Adrenal gland (tissue), 12 donors: Measurements from ENCODE around the gene SKOR1. TPM values are rescaled to one million over a fixed set of nuclear protein-coding genes. Genes with fewer than 3 reads are reported as not detected.

Experiments used
- DNase-seq, 7 donors: peaks; one replicate each; pipeline ENCODE4 v3.0.0-alpha.2; 2019 to 2020
- H3K27ac ChIP-seq, 5 donors: fragments of 200-600 bp; sonication (generic) in 4 of 5; 1 replicate in 3 of 5; 2 replicates in 2 of 5; pipeline versions ENCODE4 v1.5.1 to v1.8.0; 2016 to 2020; ENCODE audit warnings: mild to moderate bottlenecking in 1 of 5
- H3K27me3 ChIP-seq: fragments of 200-600 bp; 2 replicates; pipeline ENCODE4 v1.8.0; 2021
- H3K36me3 ChIP-seq, 2 donors: fragments of 200-600 bp; replicated peaks in 1 of 2; 1 replicate in 1 of 2; 2 replicates in 1 of 2; pipeline versions ENCODE4 v1.5.1 to v1.8.0; 2018 to 2022
- H3K4me1 ChIP-seq, 2 donors: fragments of 200-600 bp; replicated peaks in 1 of 2; 1 replicate in 1 of 2; 2 replicates in 1 of 2; pipeline versions ENCODE4 v1.5.1 to v1.8.0; 2018 to 2021
- H3K4me3 ChIP-seq, 4 donors: fragments of 200-600 bp; sonication (generic) in 3 of 4; one replicate each; pipeline ENCODE4 v1.5.1; 2016 to 2018
- H3K9me3 ChIP-seq, 3 donors: fragments of 200-600 bp; sonication (generic) in 1 of 3; replicated peaks in 1 of 3; 1 replicate in 2 of 3; 2 replicates in 1 of 3; pipeline versions ENCODE4 v1.5.1 to v1.8.0; 2016 to 2021
- POLR2A ChIP-seq, 2 donors: fragments of 450-650 bp; IDR thresholded peaks; one replicate each; pipeline ENCODE4 v1.6.1; 2017; ENCODE audit warnings: antibody characterized with exemption in 2 of 2, mild to moderate bottlenecking in 2 of 2, moderate library complexity in 1 of 2
- WGBS, 4 donors: extraction: QIAGEN DNeasy Blood & Tissue Kit in 2 of 4; methylation state at CpG; one replicate each; pipeline versions ENCODE4 v1.1.5 to v1.1.7; 2013 to 2017; 5-methylcytosine and 5-hydroxymethylcytosine counted together
- intact Hi-C, 2 donors: fragments of 100-400 bp; cut with DNase I; formaldehyde crosslinking; loops; one replicate each; pipeline versions ENCODE4 v1.14.1 to v1.15.0; 2022 to 2023
- polyA plus RNA-seq, 3 donors: library from polyadenylated mRNA; stranded (reverse); fragments of 200-250 nt in 2 of 3; fragments of 350-450 nt in 1 of 3; fragmentation: Illumina TruSeq in 1 of 3; extraction: RNeasy Lipid Tissue Mini Kit (QIAGEN cat#74804) in 1 of 3; gene quantifications; one replicate each; pipeline ENCODE4 v1.2.3, GENCODE V29; 2013 to 2014
- total RNA-seq, 9 donors: library from RNA; depleted of rRNA in 4 of 9; stranded (reverse); fragments of >200 nt in 4 of 9; fragments of 120-200 nt in 1 of 9; fragmentation: NEBNext Ultra II Directional in 1 of 9; extraction: Animal tissue kit (Norgen Biotek cat#: 25700) in 1 of 9; gene quantifications; one replicate each; pipeline versions ENCODE4 v1.1.0 to v1.2.4, GENCODE V29; 2013 to 2023
- TF ChIP-seq, protein P1 (sequence below), 6 experiments: fragments of 450-650 bp in 4 of 6; fragments of 200-600 bp in 2 of 6; sonication (generic) in 1 of 6; IDR thresholded peaks; 1 replicate in 5 of 6; 2 replicates in 1 of 6; pipeline versions ENCODE4 v1.5.1 to v1.8.0; 2016 to 2021; ENCODE audit warnings: antibody characterized with exemption in 6 of 6, mild to moderate bottlenecking in 2 of 6, moderate library complexity in 1 of 6
- donor health status: healthy with polysubstance abuse.
- donor health status: Bipolar disorder and iron deficiency.
- donor health status: DM: yes; HTN: yes; CAD: no.
- donor health status: DM: no; HTN: no; CAD: no.
- donor health status: DM: no; HTN: no; CAD: no.
- donor health status: DM: yes; HTN: yes; CAD: no.

SKOR1 gene
- total and polyA plus RNA-seq, 12 donors, result 0.17 to 1.3 (median 0.53) TPM; not detected in 1

DNA sequence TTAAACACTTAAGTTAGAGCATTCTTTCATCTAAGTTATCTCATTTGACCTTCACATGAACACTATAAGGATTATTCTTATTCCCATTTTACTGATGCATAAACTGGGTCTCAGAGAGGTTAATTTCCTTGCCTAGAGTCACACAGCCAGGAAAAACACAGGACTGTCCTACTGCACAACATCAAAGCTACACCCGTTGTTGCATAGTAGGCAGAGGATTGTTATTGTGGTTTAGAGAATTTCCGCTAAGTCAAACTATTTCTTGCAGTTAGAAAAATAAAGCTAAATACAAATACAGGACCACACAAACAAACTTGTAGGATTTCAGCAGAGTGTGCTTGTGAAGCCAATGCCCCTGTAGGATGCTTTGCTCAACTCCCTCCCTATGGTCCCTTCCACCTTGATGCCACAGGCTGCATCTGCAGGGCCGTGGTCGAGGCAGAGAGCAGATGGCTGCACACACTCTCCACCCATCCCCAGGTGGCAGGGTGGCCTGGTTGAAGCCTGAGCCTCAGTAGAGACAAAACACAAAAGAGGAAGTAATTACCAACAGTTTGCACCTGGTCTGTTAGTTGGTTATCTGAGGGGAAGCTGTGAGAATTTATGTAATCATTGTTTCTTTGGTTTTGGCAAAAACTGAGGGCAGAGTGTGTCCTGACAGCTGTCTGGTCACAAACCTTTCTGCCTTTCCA lies 41.1 kb upstream of the SKOR1 start:
- no peaks in the 10 kb centered on the region for H3K4me1 ChIP-seq
- 71 to 84% (median 80%) methylated on average over 4 of the region's 4 CpGs for WGBS, 4 donors
- H3K27ac ChIP-seq, result no peak overlapping the region
- H3K9me3 ChIP-seq, result no peaks in the 10 kb centered on the region
- no peak for DNase-seq
- H3K36me3 ChIP-seq, result no peaks in the 10 kb centered on the region
- H3K4me3 ChIP-seq, result no peak overlapping the region
- H3K27me3 ChIP-seq, result no peaks in the 10 kb centered on the region
- intact Hi-C loops, result no loop called here
- no peak for TF ChIP-seq POLR2A (IDR thresholded peaks at IDR 0.05)

DNA sequence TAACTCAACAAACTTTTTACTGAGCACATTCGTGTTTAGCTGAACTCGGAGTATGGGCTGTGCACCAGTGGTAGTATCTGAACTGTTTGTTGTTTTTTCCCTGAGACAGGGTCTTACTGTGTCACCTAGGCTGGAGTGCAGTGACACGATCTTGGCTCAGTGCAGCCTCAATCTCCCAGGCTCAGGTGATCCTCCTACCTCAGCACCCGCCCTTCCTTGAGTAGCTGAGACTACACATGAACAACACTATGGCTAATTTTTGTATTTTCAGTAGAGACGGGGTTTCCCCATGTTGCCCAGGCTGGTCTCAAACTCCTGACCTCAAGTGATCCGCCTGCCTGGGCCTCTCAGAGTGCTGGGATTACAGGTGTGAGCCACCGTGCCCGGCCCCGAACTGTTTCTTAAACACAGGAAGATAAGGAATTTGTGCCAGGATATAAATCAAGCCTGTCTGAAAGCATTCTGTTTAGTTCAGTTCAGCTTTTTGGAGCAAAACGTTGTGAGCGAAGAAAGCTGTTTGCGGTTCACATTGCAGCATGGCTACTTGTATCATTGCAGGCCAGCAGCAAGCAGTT lies 40.4 kb upstream of the SKOR1 start:
- WGBS, 4 donors, result 79 to 88% (median 84%) methylated on average over 12 of the region's 12 CpGs

DNA sequence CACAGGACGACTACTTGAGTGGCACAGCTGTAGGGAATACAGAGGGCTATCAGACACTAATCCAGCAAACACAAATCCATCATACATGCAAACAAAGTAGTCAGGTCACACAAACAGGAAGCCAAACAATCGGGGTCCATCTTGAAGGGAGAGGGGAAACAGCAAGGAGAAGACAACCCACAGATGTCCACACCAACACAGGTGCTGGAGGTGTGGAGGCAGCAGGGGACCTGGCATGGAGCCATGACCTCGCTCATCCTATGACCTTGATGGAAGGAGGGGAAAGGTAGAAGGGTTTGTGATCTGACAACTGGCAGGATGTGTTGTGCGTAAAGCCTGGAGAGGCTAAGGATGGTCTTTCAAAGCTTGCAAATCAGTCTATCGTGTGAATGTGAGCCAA lies 39.9 kb upstream of the SKOR1 start:
- Histone ChIP-seq H3K27me3 (no peaks in the 10 kb centered on the region), H3K4me3 (no peak overlapping the region), H3K27ac (no peak overlapping the region), H3K4me1 (no peaks in the 10 kb centered on the region), H3K36me3 (no peaks in the 10 kb centered on the region), H3K9me3 (no peaks in the 10 kb centered on the region)
- intact Hi-C loops, result no loop called here
- WGBS, 4 donors, result 72 to 77% (median 76%) methylated on average over 5 of the region's 5 CpGs
- TF ChIP-seq, protein P1, sequence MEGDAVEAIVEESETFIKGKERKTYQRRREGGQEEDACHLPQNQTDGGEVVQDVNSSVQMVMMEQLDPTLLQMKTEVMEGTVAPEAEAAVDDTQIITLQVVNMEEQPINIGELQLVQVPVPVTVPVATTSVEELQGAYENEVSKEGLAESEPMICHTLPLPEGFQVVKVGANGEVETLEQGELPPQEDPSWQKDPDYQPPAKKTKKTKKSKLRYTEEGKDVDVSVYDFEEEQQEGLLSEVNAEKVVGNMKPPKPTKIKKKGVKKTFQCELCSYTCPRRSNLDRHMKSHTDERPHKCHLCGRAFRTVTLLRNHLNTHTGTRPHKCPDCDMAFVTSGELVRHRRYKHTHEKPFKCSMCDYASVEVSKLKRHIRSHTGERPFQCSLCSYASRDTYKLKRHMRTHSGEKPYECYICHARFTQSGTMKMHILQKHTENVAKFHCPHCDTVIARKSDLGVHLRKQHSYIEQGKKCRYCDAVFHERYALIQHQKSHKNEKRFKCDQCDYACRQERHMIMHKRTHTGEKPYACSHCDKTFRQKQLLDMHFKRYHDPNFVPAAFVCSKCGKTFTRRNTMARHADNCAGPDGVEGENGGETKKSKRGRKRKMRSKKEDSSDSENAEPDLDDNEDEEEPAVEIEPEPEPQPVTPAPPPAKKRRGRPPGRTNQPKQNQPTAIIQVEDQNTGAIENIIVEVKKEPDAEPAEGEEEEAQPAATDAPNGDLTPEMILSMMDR (IDR thresholded peaks at IDR 0.05), result no peak
- no peak for TF ChIP-seq POLR2A (IDR thresholded peaks at IDR 0.05)
- DNase-seq, result no peak

More for the DNA sequence above, 40.4 kb upstream of the SKOR1 start:
- H3K36me3 ChIP-seq, result no peaks in the 10 kb centered on the region
- H3K4me3 ChIP-seq, result no peak overlapping the region
- DNase-seq, result no peak
- no peak overlapping the region for H3K27ac ChIP-seq
- no peaks in the 10 kb centered on the region for H3K9me3 ChIP-seq
- TF ChIP-seq POLR2A (IDR thresholded peaks at IDR 0.05), result no peak
- TF ChIP-seq, protein P1 (IDR thresholded peaks at IDR 0.05), result no peak
- no peaks in the 10 kb centered on the region for H3K4me1 ChIP-seq
- H3K27me3 ChIP-seq, result no peaks in the 10 kb centered on the region
- intact Hi-C loops, result no loop called here

DNA sequence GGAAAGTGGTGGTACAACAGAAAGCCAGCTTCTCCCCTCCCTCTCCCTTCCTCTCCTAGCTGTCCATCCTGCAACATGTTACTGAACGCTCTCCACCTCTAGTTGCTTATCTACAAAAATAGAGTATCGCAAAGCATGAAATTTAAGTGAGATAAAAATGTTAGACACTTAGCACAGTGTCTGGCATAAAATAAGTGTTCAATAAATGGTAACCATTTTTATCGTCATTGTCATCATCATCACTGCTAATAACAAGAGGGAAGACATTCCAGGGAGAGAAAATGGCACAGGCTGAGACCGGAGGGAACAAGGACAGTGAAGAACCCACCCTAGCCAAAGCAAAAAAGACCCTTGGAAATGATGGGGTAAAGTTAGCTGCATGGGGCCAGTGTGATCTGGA lies 38.7 kb upstream of the SKOR1 start:
- no peak for DNase-seq
- H3K9me3 ChIP-seq, result no peaks in the 10 kb centered on the region
- peaks cover 0 to 1% of the 10 kb centered on the region in 2 donors for H3K4me1 ChIP-seq
- H3K4me3 ChIP-seq, result no peak overlapping the region
- no peaks in the 10 kb centered on the region for H3K27me3 ChIP-seq
- intact Hi-C loops, result no loop called here
- no peak overlapping the region for H3K27ac ChIP-seq
- no peak for TF ChIP-seq POLR2A (IDR thresholded peaks at IDR 0.05)
- TF ChIP-seq, protein P1 (IDR thresholded peaks at IDR 0.05), result no peak
- WGBS, 4 donors, result 95 to 99% (median 98%) methylated on average over 4 of the region's 4 CpGs
- H3K36me3 ChIP-seq, result no peaks in the 10 kb centered on the region

DNA sequence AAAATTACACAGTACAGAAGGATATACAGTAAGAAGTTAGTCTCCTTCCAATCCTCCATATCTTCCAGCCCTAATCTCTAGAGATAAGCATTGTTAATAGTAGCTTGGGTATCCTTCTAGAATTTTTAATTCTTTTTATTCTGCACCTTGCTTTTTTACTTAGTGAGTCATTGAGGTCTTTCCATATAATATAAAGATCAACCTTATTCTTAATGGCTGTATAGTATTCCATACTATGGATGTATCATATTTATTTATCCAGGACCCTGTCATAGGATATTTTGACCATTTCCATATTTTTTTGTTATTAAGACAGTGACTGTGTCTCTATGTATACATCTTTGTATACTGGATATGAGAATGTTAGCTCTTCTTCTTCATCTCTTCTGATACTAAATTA lies 36.3 kb upstream of the SKOR1 start:
- DNase-seq, result no peak
- Histone ChIP-seq H3K4me1 (peaks cover 0 to 11% of the 10 kb centered on the region in 2 donors), H3K27me3 (no peaks in the 10 kb centered on the region), H3K4me3 (no peak overlapping the region), H3K27ac (no peak overlapping the region), H3K9me3 (no peaks in the 10 kb centered on the region), H3K36me3 (no peaks in the 10 kb centered on the region)
- TF ChIP-seq, protein P1 (IDR thresholded peaks at IDR 0.05), result no peak
- TF ChIP-seq POLR2A (IDR thresholded peaks at IDR 0.05), result no peak
- intact Hi-C loops, result no loop called here
